ENCODE results near the gene DIS3L2.

Gene DIS3L2, protein sequence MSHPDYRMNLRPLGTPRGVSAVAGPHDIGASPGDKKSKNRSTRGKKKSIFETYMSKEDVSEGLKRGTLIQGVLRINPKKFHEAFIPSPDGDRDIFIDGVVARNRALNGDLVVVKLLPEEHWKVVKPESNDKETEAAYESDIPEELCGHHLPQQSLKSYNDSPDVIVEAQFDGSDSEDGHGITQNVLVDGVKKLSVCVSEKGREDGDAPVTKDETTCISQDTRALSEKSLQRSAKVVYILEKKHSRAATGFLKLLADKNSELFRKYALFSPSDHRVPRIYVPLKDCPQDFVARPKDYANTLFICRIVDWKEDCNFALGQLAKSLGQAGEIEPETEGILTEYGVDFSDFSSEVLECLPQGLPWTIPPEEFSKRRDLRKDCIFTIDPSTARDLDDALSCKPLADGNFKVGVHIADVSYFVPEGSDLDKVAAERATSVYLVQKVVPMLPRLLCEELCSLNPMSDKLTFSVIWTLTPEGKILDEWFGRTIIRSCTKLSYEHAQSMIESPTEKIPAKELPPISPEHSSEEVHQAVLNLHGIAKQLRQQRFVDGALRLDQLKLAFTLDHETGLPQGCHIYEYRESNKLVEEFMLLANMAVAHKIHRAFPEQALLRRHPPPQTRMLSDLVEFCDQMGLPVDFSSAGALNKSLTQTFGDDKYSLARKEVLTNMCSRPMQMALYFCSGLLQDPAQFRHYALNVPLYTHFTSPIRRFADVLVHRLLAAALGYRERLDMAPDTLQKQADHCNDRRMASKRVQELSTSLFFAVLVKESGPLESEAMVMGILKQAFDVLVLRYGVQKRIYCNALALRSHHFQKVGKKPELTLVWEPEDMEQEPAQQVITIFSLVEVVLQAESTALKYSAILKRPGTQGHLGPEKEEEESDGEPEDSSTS
- 58.3 to 84.7 (median 78.8) reads per million in 4 donors for total RNA-seq

DNA sequence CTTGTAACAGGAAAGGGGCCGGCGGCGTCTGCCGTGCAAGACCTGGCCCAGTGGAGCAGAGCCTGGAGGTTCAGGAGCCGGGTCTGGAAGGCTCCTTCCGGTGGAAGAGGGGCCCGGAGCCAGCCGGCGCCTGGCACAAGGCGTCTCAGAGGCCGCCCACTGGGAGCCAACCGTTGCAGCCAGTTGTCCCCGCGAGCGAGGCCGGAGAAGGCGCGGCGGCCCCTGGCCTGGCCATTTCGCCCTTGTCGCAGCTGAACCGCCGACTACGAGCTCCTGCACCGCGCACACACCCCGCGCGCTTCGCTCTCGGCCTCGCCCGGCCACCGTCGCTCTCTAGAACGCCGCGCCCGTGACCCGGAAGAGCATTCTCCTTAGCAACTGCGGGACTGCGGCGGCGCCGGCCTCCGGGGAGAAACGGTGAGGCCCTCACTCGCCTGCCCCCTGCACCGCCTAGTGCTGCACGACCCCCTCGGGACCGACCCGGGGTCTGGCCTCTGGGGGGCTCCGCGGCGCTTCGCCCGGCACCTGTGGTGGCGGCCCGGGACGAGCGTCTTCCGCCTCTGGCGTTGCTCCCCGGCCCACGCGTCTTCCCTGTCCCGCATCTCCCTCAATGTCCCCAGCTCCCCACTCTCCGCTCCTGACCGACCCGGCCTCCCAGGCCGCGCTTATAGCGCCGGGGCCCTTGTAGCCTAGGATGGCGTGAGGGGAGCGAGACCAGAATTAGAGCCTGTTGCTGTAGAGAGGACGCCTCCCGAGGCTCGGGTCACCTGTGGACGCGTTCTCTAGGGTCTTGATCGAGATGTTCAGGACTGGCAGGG lies at the start of gene DIS3L2:
Gene DIS3L2, plus strand, starts transcription at position 365 of the 818 bp plus-strand sequence. CDS start 53,215 bp downstream, outside the sequence.
- DNase-seq = peak; percentile 54 to 84 (median 67)

DNA sequence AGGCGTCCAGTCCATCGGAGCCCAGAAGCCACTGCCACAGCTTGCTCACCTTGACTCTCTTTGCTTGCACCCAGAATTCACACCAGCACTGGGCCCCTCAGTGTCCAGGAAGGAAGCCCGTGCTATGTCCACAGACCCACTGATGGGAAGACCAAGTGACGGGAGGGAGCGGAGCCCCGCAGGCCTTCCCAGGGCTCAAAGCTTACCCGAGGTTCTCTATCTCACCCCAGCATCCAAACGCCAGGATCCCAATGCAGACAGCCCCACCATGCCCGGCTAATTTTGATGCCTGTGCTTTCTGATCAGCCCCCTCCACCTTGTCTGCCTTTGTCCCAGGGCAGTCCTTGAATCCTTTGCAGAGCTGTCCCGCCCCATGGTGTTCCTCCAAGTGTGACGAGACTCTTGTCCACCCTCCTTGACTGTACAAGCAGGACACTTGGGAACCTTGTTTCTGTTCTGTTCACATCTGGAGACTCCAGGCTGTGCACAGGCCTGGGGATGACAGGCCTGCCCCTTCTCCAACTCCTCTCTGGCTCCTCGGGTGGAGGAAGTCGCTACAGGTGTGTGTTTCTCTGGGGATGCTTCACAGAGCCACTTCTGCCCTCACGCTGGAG lies 47.3 kb upstream of the DIS3L2 start:
- no peak for DNase-seq

DNA sequence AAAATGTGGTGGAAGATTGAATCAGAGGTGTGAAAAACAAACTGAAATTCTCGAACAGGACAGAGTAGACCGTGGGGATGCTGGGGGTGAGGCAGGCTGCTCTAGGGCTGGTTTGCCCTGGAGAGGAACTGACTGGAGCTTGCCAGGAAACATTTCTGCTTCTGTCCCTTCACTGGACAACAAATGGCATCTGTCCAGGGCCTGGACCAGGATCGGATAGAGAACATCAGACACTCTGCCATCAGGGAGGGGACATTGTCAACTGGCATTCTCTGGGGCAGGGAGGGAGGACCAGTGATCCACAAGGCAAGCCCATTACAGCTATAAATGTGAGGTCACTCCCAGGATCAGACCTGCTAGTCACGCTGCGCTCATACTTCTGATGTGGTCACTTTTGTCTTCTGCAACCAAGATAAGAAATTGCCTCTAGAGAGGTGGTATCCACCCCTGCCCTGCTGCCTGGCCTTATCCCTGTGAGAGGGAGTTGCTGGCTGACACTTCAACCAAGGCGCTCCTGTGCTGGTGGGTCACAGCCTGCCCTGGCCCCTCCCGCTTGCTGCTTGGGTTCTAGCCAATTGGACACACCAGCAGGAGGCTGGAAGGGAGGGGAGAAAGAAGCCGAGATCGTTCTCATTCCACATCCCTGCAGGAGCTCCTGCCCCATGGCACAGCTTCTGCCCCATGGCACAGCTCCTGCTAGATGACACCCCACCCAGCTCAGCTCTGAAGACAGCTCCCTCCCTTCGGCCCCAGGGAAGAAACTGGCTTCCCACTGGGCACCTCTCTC lies 44.0 kb upstream of the DIS3L2 start:
- no peak for DNase-seq

DNA sequence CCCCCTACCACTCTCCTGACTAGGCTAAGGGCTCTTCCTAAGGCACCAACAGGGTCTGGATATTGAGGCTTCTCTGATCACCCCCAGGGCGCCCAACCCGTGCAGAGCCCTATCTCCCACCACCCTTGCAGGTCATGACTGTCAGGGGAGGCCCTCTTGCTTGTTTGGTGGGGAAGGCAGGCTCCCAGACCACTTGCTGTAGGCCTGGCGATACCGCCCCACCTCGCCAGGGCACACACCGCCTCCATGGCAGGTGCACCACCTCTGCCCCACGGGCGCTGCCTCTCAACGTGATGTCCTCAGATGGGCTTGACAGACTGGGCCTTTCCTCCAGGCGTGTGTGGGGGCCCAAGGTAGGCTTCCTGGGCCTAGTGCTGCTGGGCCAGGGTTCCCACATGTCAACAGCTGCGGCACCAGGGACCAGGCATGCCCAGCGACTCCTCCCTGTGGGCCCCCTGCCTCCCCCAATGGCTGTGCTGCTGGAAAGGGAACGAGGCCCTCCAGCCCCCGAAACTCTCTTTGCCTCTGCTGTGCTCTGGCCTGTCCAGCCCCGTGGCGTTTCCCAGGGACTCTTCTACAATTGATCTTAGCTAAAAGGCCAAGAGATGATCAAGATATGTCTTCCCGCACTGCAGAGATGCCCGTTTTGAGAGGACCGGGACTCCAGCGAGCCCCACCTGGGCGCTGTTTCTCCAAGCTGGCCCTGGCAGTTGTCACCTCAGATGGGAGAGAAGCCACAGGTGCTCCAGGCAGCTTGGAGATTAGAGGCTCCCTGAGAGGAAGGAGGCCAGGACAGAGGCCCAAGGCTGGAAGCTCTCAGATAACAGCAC lies 42.8 kb upstream of the DIS3L2 start:
- no peak for DNase-seq

DNA sequence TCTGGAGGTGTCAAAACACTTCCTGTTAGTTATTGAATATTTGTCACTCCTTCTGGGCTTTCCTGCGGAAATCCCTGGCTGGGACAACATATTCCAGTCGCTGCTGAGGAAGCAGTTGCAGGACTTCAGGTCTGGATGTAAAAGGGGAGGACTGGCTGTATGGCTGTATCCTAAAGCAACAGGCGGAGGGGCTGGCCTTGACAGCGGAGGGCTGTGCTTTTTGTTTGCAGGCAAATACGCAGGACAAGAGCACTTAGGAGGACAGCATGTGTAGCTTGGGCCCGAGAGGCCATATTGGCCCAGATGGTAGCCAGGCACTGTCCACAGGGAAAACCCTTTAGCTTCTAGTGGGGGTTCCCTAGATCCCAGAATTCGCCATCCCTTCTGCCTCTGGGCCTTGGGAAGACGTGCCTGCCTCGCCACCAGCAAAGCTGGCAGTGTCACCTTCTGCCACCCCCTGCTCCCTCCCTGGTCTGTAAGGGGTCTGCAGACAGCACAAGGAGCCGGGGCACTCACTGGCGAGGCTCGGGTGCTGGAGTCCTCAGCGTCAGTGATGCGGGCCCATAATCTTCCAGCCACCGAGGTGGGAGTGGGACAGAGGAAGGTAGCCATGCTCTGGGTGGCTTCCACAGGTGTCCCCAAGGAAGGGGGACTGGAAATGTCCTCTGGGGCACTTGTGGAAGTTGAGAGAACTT lies 42.0 kb upstream of the DIS3L2 start:
- DNase-seq = no peak

DNA sequence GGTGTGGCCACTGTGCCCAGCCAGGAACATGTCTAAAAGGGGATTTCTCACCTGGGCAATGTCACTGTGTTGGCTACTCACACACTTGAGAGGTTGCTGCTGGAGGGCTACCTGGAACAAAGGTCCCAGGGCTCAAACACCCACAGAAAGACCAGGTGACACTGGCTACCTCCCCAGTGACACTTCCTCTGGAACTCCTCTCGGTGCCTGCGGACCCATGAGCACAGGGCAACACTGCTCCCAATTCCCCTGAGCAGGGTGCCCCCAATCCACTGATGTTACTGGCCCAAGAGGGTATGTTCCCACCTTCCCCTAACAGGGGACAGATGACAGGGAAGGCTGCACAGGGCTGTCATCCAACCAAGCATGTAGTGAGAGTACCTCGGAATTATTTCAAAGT lies 41.1 kb upstream of the DIS3L2 start:
- DNase-seq = no peak

DNA sequence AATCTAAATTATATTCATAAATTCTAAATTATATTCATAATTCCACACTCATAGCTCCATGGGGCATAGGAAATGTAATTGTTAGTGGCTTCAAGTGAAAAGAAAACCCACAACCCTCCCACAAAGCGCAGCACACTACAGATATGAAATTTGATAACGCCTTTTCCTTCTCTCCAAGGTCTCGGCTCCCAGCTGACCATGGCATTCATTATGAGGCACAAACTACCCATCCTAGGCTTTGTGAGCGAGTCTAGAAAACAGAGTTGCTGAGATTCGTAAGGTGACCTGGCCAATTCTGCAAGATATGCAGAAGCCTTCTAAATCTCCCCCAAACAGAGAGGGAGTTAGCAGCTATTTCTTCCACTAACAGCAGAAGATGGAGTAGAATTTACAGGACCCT lies 40.7 kb upstream of the DIS3L2 start:
- DNase-seq = no peak

DNA sequence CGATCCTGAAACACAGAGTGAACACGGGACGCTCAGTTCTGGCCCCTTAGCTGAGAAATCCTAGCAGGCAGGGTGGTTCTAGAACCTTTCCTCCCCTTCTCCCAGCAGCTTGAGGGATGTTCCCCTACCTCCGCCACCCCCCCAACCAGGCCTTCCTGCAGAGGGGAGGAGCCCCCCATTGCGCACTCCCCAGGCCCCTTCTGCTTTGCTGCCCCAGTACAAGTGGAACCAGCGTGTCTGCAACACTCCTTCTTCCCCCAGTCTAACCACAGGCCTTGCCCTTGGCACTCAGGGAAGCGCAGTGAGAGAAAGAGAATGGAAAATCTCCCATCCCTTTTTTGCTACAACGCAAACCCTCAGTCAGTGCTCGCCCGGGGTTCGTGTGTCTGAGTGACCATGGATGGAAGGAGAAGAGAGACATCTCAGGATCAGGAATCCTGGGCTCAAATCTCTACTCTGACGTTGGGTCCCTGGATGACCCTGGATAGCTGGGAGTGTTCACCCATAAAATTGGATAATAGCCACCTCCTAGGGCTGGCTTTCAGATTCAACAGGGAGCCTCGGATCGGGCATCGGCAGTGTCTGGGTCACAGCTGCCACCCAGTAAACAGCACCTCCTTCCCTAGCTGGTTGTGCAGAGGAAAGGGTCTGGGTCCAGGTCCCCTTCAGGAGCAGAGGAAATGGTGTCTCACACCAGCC lies 39.1 kb upstream of the DIS3L2 start:
- no peak for DNase-seq

DNA sequence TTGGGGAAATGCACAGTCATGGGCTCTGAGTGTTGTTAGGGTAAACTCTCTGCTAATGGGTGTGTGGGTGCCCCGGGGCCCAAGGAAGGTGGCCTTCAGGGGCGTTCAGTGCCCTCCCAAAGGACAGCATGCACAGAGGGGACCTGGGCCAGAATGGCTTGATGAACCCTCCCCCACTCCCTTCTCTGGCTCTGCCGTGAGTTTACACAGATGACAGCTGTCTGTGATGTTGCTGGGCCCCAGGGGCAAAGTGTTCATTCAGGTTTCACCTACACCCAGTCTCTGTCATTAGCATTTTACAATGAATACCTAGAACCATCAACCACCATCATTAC lies 38.5 kb upstream of the DIS3L2 start:
- DNase-seq = no peak

DNA sequence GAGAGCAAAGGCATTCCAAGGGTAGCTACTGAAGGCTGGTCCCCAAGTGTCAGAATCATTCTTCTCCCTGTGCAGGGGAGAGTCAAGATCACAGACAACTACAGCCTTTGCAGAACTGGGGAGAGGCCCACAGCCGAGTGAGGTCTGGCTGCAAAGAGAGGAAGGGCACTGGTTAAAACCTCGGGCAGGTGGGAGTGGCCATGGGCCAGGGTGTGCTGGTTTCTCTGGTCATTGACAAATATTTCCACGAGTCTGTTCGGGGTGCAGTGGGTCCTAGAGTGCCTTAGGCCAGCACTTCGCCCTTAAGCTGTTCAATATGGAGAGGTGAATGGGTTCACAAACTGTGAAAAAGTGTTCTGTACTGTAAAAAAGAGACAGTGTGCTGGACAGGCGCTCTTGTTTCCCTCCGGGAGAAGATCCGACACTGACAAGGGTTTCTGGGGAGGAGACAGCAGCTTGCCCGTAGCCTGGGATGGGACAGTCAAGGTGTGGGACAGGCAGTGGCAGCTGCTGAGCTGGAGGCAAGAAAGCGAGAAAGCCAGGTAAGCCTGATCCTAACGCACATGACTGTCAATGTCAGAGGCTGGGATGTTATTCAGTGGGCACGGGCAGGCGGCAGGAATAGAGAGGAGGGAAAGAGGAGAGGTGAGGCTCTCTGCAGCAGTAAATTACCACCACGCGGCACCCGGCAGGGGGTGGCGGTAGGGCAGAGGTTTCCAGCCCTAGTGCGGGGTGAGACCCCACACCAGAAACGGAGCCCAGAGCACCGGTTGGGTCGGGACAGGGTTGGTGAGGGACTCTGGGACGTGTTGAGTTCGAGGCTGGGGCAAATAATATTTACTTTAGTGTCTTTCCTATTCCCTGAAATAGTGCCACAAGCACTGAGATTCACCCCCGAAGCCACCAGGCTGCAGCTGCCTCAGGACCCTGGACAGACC lies 37.3 kb upstream of the DIS3L2 start:
- DNase-seq = no peak

DNA sequence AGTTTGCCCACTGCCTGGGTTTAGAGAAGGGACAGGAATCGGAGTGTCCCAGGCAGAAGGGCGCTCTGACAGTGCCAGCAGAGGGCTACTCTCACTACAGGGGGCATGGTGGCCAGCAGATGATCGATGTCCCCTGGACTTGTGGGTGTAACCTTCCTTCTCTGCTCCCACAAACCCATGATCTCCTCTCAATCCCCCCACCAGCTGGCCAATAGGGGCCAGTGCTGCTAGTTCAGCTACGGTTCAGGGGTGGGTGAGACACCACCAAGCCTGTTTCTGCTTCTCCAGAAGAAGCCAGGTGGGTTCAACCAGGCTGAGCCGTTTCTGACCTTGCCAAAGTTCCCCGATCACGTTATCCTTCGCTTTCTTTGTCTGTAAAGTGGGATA lies 36.6 kb upstream of the DIS3L2 start:
- DNase-seq = no peak

DNA sequence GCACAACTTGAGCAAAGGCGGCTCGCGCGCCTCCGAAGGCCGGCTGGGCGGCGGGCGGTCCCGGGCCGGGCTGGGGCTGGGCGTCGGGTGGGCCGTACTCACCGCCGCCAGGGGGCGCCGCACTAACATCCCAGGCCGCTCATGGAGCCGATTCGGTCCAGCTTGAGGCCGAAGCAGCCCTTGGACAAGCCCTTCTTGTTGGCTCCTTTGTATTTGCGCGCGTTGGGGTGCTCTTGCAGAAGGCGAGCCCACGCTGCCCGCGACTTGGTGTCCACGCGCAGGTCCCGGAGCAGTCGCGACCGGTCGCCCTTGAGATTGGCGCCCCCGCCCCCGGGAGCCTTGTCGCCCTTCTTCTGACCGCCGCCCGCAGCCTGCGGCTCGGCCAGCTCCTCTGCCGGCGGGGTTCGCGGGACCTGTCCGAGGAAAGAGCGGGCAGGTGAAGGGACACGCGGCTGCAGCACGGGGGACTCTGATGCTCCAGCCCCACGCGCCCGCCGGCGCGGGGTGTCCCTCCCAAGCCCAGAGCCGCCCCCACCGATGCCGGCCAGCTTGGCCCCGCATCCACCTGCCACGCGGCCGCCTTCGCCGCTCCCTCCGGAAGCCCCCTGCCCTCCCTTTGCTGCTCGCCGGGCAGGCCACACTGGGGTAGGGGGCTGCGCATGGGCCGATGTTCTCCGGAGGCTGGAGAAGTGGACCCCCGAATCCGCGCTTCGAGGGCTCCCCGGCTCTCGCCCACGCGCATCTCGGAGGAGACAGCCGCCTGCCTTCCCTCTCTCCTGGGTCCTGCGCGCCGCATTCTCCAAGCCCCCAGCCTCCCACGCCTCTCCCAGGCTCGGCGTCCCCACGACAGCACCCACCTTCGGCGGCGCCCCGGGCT lies 36.0 kb upstream of the DIS3L2 start:
- peak; percentile 40 to 60 (median 48) for DNase-seq

DNA sequence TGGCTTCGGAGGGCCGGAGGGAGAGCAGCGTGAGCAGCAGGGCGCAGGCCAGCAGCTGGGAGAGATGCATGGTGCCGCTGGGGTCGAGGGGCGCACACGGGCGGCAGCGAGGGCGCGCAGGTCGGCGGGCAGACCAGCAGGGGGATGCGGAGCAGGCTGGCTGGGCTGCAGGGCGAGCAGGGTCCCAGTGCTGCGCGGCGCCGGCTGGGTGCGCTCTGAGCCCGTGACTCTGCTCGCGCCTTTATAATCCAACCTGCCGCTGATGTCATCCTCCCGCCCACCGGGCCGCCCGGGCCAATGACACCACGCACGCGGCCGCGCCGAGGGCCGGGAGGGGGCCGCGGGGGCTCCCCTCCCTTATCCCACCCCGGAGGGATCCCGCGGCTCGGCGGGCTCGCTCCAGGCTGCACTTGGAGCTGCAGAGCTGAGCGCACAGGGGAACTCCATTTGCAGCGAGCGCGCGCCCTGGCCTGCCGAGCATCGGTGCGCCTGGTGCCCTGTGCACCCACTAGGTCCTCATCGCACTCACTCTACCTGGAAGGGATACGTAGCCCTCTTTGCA lies 35.3 kb upstream of the DIS3L2 start, which contains the start of gene NPPC:
Gene NPPC, minus strand, starts transcription at position 217 of the 562 bp plus-strand sequence. Its CDS starts 147 bp downstream, at position 70.
- DNase-seq = peak in 1 of 5 donors; percentile 44

DNA sequence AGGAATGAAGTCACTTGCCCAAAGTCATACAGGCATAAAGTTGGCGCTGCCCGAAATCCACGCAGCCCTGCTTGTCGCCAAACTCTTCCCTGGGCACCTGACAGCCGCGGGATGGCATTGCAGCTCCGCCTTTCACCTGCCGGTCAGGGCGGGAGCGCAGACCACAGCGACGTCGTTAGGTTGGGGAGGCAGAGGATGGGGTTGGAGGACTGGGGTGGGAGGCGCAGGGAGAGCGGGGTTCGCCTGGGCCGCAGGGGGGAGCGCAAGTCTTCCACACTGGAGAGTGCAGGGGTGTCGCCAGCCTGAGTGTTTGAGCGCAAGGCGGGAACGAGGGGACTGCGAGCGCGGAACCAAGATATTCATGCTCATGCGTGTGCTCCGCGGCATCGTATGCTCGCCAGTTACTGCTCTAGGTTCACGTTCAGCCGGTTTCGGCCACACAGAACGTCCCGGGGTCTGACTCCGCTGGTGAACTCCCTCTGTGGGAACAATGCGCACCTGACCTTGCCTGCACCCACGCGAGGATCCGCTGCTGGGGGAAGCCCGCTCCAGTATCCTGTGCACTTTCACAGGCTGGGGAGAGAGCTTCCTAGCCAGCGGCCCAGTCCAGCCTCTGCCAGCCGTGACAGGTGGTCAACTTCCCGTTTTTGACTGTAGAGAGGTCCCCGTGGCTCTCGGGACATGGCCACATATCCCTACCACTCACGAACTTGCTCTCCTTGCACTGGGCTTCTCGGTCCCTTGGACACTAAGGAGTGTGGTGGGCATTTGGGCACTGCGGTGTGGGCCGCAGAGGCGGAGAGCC lies 34.5 kb upstream of the DIS3L2 start:
- peak in 1 of 5 donors; percentile 16 for DNase-seq

DNA sequence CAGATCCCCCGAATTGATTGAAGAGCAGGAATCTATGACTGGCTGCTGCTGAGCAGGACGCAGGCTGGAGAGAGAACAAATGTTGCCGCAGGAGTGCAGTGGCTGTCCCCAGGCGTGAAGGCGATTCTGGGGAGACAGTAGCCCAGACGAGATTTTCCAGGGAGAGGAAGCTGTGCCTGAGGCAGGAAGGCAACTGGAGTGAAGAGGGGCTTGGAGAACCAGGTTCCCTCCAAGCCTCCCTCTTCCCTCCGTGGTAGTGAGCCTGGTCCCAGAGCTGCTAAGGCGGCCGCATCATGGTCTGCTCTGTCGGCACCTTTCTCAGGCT lies 34.0 kb upstream of the DIS3L2 start:
- no peak for DNase-seq

DNA sequence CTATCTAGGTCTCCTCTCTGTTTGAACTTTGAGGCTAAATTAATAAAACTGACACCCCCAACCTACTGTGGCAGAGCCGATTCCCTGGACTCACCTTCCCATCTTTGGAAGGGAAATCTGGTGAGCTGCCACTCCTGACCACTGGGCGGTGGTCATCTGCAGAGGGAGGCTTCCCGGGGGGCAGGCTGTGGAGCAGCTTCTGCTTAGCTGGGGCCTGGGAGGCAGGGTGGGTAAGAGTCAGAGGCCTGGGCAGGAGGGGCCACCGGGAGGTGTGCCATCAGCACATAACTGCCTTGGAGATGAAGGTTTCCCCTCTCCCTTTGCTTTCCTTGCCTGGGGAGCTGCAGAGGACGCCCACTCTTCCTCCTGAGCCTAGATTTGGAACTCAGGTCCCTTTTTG lies 33.0 kb upstream of the DIS3L2 start:
- DNase-seq = no peak
